Coronary artery (tissue), 2 donors: ENCODE measurements around the gene CEBPA.

Experiments used
- DNase-seq: peaks from one replicate; pipeline ENCODE4 v3.0.0-alpha.2; 2017; ENCODE audit warnings: low spot score
- H3K27ac ChIP-seq, 2 donors: fragments of 200-600 bp; sonication (generic); one replicate each; pipeline ENCODE4 v1.5.1; 2016 to 2019
- H3K4me3 ChIP-seq: fragments of 200-600 bp; sonication (generic); 2 replicates; pipeline ENCODE4 v1.5.1; 2016; ENCODE audit warnings: mild to moderate bottlenecking, moderate library complexity
- TF ChIP-seq, protein P1 (sequence below): fragments of 200-600 bp; sonication (generic); IDR thresholded peaks from one replicate; pipeline ENCODE4 v1.5.1; 2019; ENCODE audit warnings: antibody characterized with exemption

The CEBPA gene

GRCh38 chr19:33345163-33345562, 42.8 kb upstream of the CEBPA start:
- TF ChIP-seq, protein P1, sequence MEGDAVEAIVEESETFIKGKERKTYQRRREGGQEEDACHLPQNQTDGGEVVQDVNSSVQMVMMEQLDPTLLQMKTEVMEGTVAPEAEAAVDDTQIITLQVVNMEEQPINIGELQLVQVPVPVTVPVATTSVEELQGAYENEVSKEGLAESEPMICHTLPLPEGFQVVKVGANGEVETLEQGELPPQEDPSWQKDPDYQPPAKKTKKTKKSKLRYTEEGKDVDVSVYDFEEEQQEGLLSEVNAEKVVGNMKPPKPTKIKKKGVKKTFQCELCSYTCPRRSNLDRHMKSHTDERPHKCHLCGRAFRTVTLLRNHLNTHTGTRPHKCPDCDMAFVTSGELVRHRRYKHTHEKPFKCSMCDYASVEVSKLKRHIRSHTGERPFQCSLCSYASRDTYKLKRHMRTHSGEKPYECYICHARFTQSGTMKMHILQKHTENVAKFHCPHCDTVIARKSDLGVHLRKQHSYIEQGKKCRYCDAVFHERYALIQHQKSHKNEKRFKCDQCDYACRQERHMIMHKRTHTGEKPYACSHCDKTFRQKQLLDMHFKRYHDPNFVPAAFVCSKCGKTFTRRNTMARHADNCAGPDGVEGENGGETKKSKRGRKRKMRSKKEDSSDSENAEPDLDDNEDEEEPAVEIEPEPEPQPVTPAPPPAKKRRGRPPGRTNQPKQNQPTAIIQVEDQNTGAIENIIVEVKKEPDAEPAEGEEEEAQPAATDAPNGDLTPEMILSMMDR = no peak
- H3K4me3 ChIP-seq = no peak overlapping the region
- H3K27ac ChIP-seq = no peak overlapping the region
- no peak for DNase-seq

GRCh38 chr19:33344573-33344925, 42.2 kb upstream of the CEBPA start:
- H3K4me3 ChIP-seq = no peak overlapping the region
- TF ChIP-seq, protein P1 = no peak
- H3K27ac ChIP-seq = no peak overlapping the region
- no peak for DNase-seq

GRCh38 chr19:33343859-33344572, 41.7 kb upstream of the CEBPA start:
- DNase-seq = no peak
- Histone ChIP-seq H3K27ac (no peak overlapping the region), H3K4me3 (no peak overlapping the region)

GRCh38 chr19:33343301-33343700, 41.0 kb upstream of the CEBPA start:
- no peak overlapping the region for H3K4me3 ChIP-seq
- H3K27ac ChIP-seq = no peak overlapping the region
- DNase-seq = no peak
- TF ChIP-seq, protein P1 = no peak

More at GRCh38 chr19:33343859-33344572, 41.7 kb upstream of the CEBPA start:
- TF ChIP-seq, protein P1 = no peak

- DNase-seq = no peak
- no peak overlapping the region for H3K27ac ChIP-seq
- H3K4me3 ChIP-seq = no peak overlapping the region
- TF ChIP-seq, protein P1 = no peak
Observed at GRCh38 chr19:33340991-33341390, 38.7 kb upstream of the CEBPA start.

- no peak overlapping the region for H3K4me3 ChIP-seq
- DNase-seq = no peak
- TF ChIP-seq, protein P1 = no peak
- no peak overlapping the region for H3K27ac ChIP-seq
Observed at GRCh38 chr19:33339016-33339984, 37.0 kb upstream of the CEBPA start.
